HT-29 (cell line): ENCODE data around the gene EFCAB8. TPM values are rescaled to one million over a fixed set of nuclear protein-coding genes. Genes with fewer than 3 reads are reported as not detected.
A peak's percentile ranks its signal among the peaks of the same experiment; 100 is the strongest.
"Not testable (repeated sequence)": the region's sequence is repeated elsewhere in the genome, so short reads cannot be mapped to it uniquely, and the experiment has no call there.

Experiments
- DNase-seq: peaks from one replicate; pipeline ENCODE4 v3.0.0-alpha.2; 2015; ENCODE audit warnings: low spot score
- total RNA-seq: library from RNA; depleted of rRNA; stranded (reverse); fragments of >200 nt; shearing (Covaris generic); gene quantifications from 2 replicates; pipeline ENCODE4 v1.2.3, GENCODE V29; 2014

EFCAB8 gene
- total RNA-seq, 1 experiment from 2014 or later, result 0.10 TPM

DNA sequence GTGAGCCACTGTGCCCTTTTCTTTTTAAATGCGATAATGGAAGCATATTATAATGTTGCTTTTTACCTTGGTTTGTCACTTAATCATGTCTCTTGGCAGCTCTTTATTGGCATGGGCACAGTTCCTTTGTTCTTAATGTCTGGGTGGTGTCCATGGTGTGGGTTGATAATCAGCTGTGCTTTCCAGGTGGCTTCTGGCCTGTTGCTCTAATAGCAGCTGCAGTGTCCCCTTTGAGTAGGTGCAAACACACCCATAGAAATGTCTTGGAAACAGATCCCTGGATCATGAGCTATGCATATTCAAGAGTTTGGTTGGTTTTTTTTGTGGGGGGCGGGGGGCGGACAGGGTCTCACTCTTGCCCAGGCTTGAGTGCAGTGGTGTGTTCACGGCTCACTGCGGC, 29.9 kb downstream of the EFCAB8 start:
- no peak for DNase-seq

GRCh38 chr20:32889281-32889680, 30.6 kb downstream of the EFCAB8 start:
- DNase-seq, result no peak

DNA sequence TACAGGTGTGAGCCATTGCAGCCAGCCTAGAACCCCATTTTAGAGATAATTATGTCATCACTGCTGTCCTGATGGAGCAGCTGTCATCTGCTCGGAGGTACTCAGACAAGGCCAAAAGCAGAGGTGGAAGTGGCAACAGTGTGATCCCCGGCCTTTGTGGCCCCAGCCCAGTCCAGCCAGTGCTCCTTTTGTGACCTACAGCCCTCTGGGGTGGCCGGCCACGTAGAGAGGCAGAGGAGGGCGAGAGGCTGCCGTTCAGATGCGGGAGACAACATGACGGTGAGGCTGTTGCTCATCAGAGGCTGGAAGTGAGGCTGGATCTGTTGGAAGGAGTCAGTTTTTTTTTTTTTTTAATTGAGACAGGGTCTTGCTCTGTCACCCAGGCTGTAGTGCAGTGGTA, 32.8 kb downstream of the EFCAB8 start:
- no peak for DNase-seq

DNA sequence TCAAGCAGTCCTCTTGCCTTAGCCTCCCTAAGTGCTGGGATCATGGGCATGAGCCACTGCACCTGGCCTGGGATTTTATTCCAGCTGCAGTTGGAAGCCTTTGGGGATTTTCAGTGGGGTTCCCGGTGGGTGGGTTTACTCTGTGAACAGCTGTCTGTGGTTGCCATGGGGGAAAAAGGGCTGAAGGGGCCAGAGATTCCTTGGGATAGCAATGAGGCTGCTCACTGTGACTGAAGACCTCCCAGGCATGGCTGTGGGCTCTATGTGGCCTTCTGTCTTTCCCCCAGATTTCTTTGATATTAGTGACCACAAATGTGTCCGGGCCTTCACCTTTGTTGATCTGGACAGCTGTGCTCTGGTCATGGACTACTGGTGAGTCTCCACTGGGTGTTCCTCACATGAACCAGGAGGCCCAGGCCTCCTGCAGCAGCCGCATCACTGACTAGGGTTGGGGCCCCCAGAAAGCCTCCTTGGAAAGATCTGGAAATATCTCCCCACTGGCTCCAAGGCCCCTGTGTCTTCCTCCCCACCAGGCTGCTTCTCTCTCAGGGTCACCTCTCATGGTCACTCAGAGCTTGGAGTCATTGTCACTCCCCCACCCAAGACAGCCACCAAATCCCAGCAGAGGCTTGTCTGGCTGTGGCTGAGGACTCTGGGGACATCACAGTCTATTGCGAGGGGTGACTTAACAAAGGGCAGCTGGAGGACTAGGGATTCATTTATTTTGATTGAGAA, 33.4 kb downstream of the EFCAB8 start:
- DNase-seq, result no peak

GRCh38 chr20:32893263-32894025, 34.7 kb downstream of the EFCAB8 start:
- no peak for DNase-seq

GRCh38 chr20:32894026-32894483, 35.3 kb downstream of the EFCAB8 start:
- DNase-seq, result peak; percentile 52

DNA sequence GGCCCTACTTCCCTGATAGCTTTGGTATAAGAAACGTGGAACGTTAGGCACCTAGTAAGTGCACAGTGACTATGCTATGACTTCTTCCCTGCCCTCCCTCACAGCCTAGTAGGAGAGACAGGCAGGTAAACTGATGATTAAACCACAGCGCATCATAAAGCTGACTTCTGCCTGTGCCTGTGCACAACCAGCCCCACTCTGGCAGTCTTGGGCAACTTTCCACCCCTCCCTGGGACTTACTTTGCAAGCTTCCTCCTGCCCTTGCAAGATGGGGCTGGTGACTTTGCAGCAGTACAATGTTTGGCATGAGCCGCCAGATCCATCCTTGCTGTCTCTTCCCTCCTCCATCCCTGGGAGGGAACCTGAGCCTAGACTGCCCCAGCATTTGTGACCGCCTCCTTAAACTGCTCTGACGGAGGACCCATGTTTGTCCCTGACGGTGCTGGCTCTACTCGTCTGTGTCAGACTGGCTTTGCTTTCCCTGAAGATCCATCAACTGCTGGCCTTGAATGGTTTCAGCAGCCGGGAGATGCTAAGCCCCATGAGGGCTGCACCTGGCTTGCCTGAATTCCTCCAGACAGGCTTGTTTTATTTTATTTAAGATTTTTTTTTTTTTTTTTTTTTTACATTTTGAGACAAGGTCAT, 36.1 kb downstream of the EFCAB8 start:
- DNase-seq, result no peak

DNA sequence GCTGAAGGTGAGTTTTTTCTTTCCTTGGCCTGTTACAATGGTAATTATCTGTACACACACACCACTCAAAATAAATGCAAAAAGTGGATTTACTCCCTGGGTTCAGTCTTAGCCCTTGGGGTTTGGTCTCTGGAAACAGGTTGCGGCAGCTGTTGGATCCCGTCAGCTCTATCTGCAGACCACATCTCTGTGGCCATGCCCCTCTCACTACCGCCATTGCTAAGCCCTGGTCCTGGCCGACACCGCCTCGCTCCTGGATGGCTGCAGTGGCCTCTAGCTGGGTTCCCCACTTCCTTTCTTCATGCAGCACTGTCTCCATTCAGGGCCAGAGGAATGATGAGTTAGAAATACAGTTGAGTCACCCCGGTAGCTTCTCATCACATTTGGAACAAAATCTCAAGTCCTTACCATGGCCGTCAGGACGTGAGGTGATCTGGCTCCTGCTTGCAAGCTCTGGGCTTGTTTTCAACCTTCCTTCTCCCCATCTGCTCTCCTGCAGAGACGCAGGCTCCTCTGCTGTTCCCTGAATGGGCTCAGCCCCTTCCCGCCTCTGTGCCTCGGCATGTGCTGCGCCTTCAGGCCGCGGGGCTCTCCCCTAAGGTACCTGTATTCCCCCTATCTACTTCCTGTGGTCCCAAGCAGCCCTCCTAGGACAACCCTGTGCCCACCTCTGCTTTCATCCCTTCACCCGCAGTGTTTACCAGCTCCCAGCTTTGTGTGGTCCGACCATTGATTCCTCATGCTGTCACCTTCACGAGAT, 38.0 kb downstream of the EFCAB8 start:
- DNase-seq, result no peak

GRCh38 chr20:32898729-32899128, 40.0 kb downstream of the EFCAB8 start:
- DNase-seq, result no peak

DNA sequence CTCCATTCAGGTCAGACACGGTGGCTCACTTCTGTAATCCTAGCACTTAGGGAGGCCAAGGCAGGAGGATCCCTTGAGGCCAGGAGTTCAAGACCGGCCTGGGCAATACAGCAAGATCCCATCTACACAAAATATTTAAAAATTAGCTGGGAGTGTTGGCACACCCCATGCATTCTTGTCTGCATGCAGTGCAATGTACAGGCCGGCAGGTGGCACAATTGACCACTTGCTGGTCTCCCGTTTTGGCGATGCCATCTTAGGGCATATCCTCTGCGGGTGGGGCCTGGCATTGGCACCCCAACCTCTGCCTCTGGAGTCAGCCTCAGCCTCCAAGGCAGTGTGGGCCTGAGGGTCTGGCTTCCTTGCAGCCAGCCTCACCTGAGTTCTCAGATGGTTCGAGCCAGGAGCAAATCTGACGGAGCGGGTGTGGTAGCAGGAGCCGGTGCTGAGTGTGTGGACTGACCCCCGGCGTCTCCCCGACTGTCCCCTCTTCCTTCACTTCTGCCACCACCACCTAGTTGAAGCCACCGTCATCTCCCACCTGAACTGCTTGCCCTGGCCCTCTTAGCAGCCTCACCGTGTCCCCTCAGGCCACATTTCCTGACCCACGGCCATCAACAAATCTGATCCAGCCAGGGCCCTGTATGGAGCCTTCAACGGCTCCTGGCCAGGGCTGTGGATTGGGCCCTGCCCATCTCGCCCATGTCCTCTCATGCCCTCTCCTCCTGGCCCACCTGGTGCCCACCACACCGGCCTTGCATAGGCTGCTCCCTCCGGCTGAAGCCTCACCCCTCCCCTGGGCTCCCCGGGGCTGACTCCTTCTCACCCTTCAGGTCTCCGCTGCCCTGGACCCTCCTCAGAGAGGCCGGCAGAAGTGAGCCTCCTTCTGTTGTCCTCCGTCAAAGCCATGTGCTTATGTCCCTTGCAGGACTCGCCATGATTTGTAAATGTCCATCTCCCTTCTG, 44.0 kb downstream of the EFCAB8 start:
- peak; percentile 74 for DNase-seq

DNA sequence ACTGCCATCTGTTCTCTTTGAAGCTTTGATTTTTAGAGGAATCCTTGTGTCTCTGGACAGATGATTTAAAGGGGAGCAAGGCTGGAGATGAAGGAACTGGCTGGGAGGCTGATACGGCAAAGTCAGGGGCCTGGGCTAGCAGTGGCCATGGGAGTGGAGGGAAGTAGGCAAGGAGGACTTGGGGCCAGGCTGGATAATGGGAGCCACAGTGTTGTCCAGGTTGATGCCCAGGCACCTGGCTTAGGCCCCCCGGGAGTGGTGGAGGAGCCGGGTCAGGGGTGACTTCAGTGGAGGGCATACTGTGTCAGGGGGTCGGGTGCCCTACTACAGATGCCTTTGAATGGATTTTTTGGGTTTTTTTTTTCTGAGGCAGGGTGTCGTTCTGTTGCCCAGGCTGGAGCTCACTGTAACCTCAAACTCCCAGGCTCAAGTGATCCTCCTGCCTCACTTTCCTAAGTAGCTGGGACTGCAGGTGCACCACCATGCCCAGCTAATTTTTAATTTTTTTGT, 45.0 kb downstream of the EFCAB8 start:
- no peak for DNase-seq

GRCh38 chr20:32904678-32905077, 46.0 kb downstream of the EFCAB8 start:
- not testable (repeated sequence) for DNase-seq

- DNase-seq, result no peak
These were observed 47.5 kb downstream of the EFCAB8 start for GRCh38 chr20:32906200-32906599.

DNA sequence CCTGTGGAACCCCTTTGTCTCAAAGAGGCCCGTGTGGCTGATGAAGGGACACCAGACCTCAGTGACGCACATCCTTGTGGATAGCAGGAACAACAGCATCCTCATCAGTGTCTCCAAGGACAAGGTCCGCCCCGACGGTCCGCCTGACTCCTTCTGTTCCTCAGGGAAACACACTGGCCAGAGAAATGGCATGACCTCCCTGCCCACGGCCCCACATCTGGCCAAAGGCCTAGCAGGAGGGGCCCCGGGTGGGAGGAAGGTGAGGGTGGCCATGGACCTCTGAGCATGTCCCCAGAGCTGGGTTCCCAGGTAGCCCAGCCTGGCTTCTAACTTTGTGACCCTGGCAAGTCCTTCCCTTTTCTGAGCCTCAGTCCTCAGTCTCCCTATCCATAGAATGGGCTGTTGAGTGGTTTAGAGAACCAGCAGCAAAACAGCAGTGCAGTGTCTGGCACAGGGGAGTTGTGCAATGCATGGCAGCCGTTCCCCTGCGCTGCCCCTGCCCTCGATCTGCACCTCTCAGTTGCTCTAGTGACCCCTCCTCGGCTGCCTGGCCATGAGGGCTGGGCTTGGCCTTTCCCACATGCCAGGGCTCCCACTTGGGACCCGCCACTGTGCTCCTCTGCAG, 48.3 kb downstream of the EFCAB8 start:
- no peak for DNase-seq

DNA sequence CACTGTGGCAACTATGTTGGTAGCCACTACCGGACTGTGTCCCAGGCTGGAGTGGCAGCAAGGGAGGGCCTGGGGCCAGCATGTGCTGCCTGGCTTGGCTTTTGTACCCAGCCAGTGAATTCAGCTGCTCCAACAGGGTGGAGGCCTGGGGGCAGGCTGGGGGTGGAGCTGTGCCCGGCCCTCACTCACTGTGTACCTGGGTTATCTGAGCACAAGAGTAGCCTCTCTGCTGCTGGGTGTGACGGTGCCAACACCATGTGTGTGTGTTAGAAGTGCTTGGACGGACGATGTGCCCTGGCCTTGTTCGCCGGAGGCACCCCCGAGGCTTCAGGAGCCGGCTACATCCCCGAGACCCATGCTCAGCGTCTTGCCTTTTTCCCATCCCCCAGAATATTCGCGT, 49.2 kb downstream of the EFCAB8 start:
- DNase-seq, result no peak

GRCh38 chr20:32908334-32909292, 49.9 kb downstream of the EFCAB8 start:
- no peak for DNase-seq

GRCh38 chr20:32909451-32909850, 50.7 kb downstream of the EFCAB8 start:
- no peak for DNase-seq

- DNase-seq, result no peak
These were observed 51.3 kb downstream of the EFCAB8 start for GRCh38 chr20:32909896-32910571.
